Pancreas (tissue), 10 donors: Measurements from ENCODE around the gene FYB1. TPM values are rescaled to one million over a fixed set of nuclear protein-coding genes. Genes with fewer than 3 reads are reported as not detected.

Source experiments
- ATAC-seq, 4 donors: fragments of 200-7000 bp; cut with Tn5 transposase; one replicate each; pipeline versions ENCODE4 v1.8.0 to v1.9.1; 2020; ENCODE audit warnings: mild to moderate bottlenecking in 4 of 4, moderate library complexity in 4 of 4
- DNase-seq, 6 donors: peaks; one replicate each; pipeline ENCODE4 v3.0.0-alpha.2; 2020
- FAIRE-seq: peaks from 2 replicates; lab custom pipeline; 2012; peaks lifted over from hg19 to GRCh38; lab: Jason Lieb, UNC
- H3K27ac ChIP-seq, 4 donors: fragments of 200-600 bp; sonication (generic); 1 replicate in 3 of 4; 2 replicates in 1 of 4; pipeline versions ENCODE4 v1.5.0 to v1.8.0; 2020
- H3K27me3 ChIP-seq, 4 donors: fragments of 200-600 bp; one replicate each; pipeline ENCODE4 v1.8.0; 2021
- H3K36me3 ChIP-seq, 3 donors: fragments of 200-600 bp; sonication (generic) in 1 of 3; one replicate each; pipeline versions ENCODE4 v1.5.0 to v1.8.0; 2020 to 2021
- H3K4me1 ChIP-seq, 3 donors: fragments of 200-600 bp; one replicate each; pipeline ENCODE4 v1.8.0; 2021
- H3K4me3 ChIP-seq, 4 donors: fragments of 200-600 bp; sonication (generic) in 2 of 4; one replicate each; pipeline versions ENCODE4 v1.5.0 to v1.8.0; 2020 to 2021
- H3K9me3 ChIP-seq, 4 donors: fragments of 200-600 bp; one replicate each; pipeline ENCODE4 v1.8.0; 2021
- WGBS, 2 donors: extraction: QIAGEN DNeasy Blood & Tissue Kit; methylation state at CpG; one replicate each; pipeline ENCODE4 v1.1.7; 2013; 5-methylcytosine and 5-hydroxymethylcytosine counted together
- intact Hi-C, 3 donors: fragments of 100-400 bp; cut with DNase I; formaldehyde crosslinking; loops; one replicate each; pipeline versions ENCODE4 v1.11.1 to v1.14.2; 2022
- polyA plus RNA-seq, 2 donors: library from polyadenylated mRNA; stranded (reverse); fragments of 200-250 nt; gene quantifications; one replicate each; pipeline ENCODE4 v1.2.3, GENCODE V29; 2013
- total RNA-seq, 6 donors: library from RNA; stranded (reverse); fragmentation: NEBNext Ultra II Directional in 4 of 6; extraction: Animal tissue kit (Norgen Biotek cat#: 25700) in 4 of 6; gene quantifications; one replicate each; pipeline versions ENCODE4 v1.2.1 to v1.2.4, GENCODE V29; 2021 to 2023
- TF ChIP-seq, protein P1 (sequence below), 4 donors: fragments of 200-600 bp; sonication (generic) in 3 of 4; IDR thresholded peaks; one replicate each; pipeline versions ENCODE4 v1.5.0 to v1.8.0; 2021; ENCODE audit warnings: antibody characterized with exemption in 4 of 4
- donor health status: healthy with polysubstance abuse.
- donor health status: DM: no; HTN: no; CAD: no; lungs with moderate emphysema.
- donor health status: DM: no; HTN: no; CAD: no.
- donor health status: control.
- donor health status: control.
- donor health status: Bipolar disorder and iron deficiency.
- donor health status: DM: yes; HTN: yes; CAD: no.
- donor health status: DM: no; HTN: no; CAD: no.
- donor health status: DM: no; HTN: no; CAD: no.
- donor health status: DM: yes; HTN: yes; CAD: no.

Gene FYB1
- total and polyA plus RNA-seq, 8 donors: 0.49 to 16.9 (median 1.6) TPM

DNA sequence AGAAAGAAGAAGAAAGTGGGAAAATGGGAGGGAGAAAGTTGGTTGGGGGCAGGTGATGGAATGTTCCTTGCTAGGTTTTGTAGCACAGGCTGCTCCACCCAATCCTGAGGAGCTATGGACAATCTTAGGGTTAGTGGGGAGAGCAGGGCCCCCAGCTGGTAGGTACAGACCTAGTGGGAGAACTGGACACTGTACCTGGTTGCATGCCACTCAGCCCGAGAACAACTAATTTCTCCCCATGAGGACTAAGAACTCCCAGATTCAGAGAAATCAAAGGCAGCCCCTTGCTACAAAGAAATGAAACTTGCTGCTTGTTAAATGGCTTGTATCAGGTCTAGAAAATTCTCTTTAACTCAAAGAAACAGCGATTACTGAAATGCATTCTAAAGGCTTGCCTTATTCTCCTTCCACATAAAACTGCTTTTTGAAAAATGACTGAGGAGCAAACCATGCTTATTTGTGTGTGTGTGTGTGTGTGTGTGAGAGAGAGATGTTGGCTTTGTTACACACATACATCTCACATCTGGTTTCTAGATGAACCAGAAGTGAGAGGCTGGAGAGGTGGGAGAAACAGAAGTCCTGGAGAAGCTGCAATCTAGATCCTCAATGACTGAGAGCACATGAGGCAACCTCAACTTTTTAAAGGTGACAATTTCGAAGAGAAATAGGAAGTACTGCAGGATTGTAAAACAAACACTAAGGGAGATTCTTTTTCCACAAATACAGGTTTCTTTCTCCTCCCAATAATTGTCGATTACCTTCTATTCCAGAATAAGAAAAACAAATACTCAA, 28.9 kb downstream of the FYB1 start:
- H3K27ac ChIP-seq: no peak overlapping the region
- TF ChIP-seq, protein P1, sequence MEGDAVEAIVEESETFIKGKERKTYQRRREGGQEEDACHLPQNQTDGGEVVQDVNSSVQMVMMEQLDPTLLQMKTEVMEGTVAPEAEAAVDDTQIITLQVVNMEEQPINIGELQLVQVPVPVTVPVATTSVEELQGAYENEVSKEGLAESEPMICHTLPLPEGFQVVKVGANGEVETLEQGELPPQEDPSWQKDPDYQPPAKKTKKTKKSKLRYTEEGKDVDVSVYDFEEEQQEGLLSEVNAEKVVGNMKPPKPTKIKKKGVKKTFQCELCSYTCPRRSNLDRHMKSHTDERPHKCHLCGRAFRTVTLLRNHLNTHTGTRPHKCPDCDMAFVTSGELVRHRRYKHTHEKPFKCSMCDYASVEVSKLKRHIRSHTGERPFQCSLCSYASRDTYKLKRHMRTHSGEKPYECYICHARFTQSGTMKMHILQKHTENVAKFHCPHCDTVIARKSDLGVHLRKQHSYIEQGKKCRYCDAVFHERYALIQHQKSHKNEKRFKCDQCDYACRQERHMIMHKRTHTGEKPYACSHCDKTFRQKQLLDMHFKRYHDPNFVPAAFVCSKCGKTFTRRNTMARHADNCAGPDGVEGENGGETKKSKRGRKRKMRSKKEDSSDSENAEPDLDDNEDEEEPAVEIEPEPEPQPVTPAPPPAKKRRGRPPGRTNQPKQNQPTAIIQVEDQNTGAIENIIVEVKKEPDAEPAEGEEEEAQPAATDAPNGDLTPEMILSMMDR (IDR thresholded peaks at IDR 0.05): no peak
- no peak for ATAC-seq
- no peak overlapping the region for H3K4me3 ChIP-seq
- intact Hi-C loops: no loop called here
- no peaks in the 10 kb centered on the region for H3K9me3 ChIP-seq
- H3K4me1 ChIP-seq: peaks cover 0 to 3% (median 0%) of the 10 kb centered on the region in 3 donors
- WGBS, 2 donors: 58 to 75% methylated on average over 4 of the region's 4 CpGs
- no peak for FAIRE-seq
- H3K36me3 ChIP-seq: no peaks in the 10 kb centered on the region
- DNase-seq: no peak
- no peaks in the 10 kb centered on the region for H3K27me3 ChIP-seq

DNA sequence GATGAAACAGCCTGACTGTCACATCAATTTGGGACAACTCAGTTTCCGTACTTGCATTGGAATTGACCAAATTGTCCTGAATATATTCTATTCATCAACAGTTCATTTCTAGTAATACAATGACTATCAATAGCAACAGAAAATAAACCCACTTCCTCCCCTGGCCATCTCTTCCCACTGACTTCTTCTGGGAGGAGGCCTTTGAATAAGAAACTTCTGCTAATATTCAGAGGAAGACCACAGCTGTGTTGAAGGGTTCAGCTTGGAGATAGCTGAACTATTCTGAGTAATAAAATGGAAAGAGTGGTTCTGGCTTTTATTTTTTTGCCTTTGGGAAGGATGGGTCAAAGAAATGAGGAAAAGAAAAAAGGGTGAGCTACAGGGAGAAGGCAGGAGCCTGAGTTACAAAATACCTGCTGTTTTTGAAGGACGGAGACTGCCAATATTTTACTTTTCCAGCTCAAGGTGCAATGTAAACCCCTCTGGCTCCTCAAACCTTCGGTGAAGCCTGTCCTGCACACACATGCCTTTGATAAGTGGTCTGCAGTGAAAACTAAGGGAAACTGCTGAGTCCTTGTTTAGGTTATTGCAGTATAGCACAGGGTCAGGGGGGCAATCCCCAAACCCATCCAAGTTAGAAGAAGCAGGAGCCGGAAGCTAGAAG, 29.9 kb downstream of the FYB1 start:
- WGBS, 2 donors: 40 to 60% methylated on average over 4 of the region's 4 CpGs

DNA sequence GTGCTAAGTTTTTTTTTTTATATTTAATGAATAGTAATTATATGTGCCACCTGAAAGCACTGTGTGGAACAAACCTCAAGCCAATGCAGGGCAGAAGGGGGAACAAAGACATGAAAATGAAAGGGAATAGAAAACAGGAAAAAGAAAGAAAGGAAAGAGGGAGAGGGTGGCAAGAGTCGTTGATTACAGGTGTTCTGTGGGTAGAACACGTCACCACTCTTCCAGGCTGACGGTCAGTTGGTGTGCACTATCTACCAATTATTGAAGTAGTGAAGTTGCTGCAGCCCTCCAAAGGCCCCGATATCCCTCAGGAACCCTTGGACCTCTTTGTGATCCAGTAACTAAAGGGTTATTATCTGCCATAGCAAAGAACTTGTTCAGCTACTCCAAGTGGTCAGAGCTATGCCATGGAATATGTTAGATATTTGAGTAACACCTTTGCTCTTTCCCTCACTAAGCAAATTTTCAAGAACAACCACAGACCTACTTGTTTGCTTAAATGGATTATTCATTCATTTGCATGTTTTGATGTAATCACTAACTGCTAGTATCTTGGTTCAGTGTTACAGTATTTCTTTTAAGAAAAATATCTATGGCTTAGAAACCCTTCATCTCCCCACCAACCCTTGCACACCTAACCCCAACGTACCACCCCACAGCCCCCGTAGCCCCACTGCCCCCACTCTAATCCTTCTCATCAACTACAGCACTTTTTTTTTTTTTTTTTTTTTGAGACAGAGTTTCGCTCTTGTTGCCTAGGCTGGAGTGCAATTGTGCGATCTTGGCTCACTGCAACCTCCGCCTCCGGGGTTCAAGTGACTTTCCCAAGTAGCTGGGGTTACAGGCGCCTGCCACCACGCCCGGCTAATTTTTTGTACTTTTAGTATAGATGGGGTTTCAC, 31.3 kb downstream of the FYB1 start:
- no peak overlapping the region for H3K27ac ChIP-seq
- DNase-seq (no peak), ATAC-seq (no peak), FAIRE-seq (no peak)
- WGBS, 2 donors: 70 to 80% methylated on average over 12 to 13 of the region's 13 CpGs
- no peak overlapping the region for H3K4me3 ChIP-seq
- H3K27me3 ChIP-seq: peaks cover 0 to 4% (median 0%) of the 10 kb centered on the region in 4 donors
- H3K36me3 ChIP-seq: no peaks in the 10 kb centered on the region
- no peaks in the 10 kb centered on the region for H3K9me3 ChIP-seq
- peaks cover 0 to 3% (median 0%) of the 10 kb centered on the region in 3 donors for H3K4me1 ChIP-seq
- TF ChIP-seq, protein P1 (IDR thresholded peaks at IDR 0.05): no peak
- intact Hi-C loops: no loop called here

More for the DNA sequence above, 29.9 kb downstream of the FYB1 start:
- FAIRE-seq (no peak), ATAC-seq (no peak), DNase-seq (no peak)
- intact Hi-C loops: no loop called here
- TF ChIP-seq, protein P1 (IDR thresholded peaks at IDR 0.05): no peak
- H3K4me1 ChIP-seq: peaks cover 0 to 3% (median 0%) of the 10 kb centered on the region in 3 donors
- no peaks in the 10 kb centered on the region for H3K36me3 ChIP-seq
- no peak overlapping the region for H3K4me3 ChIP-seq
- H3K27ac ChIP-seq: no peak overlapping the region
- no peaks in the 10 kb centered on the region for H3K9me3 ChIP-seq
- peaks cover 0 to 1% (median 0%) of the 10 kb centered on the region in 4 donors for H3K27me3 ChIP-seq

DNA sequence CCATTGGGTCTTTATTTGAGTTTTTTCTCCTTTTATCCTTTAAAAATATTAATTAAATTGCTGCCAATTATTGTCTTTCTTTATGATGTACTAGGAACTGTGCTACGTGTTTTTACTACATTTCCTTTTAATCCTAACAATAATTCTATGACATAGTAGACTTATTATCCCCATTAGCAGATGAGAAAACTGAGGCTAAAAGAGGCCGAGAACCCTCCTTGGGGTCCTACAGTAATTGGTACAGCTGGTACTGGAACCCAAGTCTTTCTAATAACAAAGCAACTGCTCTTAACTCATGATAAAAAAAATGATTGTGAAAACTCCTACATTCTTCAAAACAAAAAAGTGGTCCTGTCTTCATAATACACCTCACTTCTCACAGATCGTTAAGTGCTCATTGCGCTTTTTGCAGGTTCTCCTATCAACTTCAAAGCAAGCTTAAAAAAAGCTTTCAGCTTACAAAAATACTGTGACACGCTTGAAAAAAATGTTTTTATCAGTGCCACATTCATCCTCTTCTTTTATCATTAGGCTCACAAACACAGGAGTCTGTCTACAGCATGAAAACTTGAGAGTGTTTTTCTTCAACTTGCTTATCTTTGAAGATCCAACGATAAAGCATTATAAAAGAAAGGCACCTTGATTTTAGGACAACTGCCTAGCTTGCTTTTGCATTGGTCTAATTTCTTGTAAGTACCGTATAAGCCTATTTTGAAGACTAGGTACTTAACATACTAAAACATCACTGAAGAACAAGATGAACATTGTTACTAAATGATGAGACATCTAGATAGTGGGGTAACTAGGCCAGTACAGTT, 32.4 kb downstream of the FYB1 start:
- Histone ChIP-seq H3K27me3 (peaks cover 0 to 4% (median 0%) of the 10 kb centered on the region in 4 donors), H3K4me1 (peaks cover 0 to 3% (median 0%) of the 10 kb centered on the region in 3 donors), H3K4me3 (no peak overlapping the region), H3K36me3 (no peaks in the 10 kb centered on the region), H3K9me3 (no peaks in the 10 kb centered on the region), H3K27ac (no peak overlapping the region)
- no peak for FAIRE-seq
- no peak for DNase-seq
- intact Hi-C loops: no loop called here
- no peak for ATAC-seq
- WGBS, 2 donors: 76 to 85% methylated on average over 7 of the region's 7 CpGs
- TF ChIP-seq, protein P1 (IDR thresholded peaks at IDR 0.05): no peak
